ENCODE measurements around the gene RBM10.

RBM10 gene

DNA sequence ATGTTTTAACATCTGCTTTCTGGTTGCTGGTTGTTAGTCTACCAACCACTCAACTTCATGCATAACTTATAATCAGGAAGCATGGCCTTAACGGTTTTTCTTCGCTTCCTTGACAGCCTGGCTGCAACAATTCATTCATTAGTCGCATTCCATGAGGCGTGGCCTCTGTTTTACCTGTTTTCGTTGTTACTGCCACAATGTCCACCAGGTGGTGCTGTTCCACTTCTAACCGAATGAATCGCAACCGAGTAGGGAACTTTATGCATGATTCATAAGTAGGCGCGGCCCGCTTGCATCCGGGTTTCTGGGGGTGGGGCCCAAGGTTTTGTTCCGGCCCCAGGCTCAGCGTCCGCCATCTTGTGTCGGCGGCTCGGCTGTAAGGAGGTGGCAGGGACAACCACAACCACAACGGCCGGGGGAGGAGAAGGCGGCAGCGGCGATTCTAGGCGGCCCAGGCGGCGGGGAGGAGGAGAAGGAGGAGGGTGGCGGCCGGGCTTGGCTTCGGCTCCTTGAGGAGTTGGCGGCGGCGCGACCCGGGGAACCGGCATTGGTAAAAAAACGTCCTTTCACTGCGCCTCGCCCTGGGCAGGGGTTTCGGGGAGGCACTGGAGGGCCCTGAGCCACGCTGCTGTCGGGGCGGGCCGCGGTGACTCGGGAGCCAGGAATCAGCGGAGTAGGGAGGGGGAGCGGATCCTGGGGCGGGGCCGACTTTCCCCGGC, 48.6 kb downstream of the RBM10 start, which contains the start of gene UBA1:
Gene UBA1, plus strand, starts transcription at position 355 of the 719 bp plus-strand sequence. CDS start 4,974 bp downstream, outside the sequence.
- peak within 1 kb of the TSS; percentile 90 for H3K4me3 ChIP-seq (ENCODE audit: low read length)
- TF ChIP-seq ZNF274 (IDR thresholded peaks at IDR 0.05; ENCODE audit: low read depth, low read length) = no peak

- H3K4me3 ChIP-seq (ENCODE audit: low read length) = peak overlapping the region; percentile 90
- no peak for TF ChIP-seq ZNF274 (IDR thresholded peaks at IDR 0.05; ENCODE audit: low read depth, low read length)
Measured at GRCh38 chrX:47194194-47194787, 49.3 kb downstream of the RBM10 start.

DNA sequence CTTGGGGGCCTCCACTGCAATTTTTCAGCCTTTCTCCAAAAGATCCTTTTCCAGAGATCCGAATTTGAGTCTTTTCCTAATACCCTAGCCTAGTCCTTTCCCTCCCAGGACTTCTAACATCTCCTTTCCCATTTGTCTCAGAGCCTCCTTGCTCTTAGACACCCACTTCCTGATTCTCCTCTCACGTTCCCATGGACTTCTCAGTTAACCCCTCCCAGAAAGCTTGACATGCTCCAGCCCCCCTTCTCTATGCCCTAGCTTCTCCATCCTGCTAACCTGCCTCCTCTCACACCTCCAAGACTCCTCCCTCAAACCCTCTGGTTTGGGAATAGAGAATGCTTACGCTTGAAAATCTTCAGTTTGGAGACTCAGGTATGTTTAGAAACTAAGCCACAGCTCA, 51.1 kb downstream of the RBM10 start:
- H3K4me3 ChIP-seq (ENCODE audit: low read length) = no peak overlapping the region
- TF ChIP-seq ZNF274 (IDR thresholded peaks at IDR 0.05; ENCODE audit: low read depth, low read length) = no peak

DNA sequence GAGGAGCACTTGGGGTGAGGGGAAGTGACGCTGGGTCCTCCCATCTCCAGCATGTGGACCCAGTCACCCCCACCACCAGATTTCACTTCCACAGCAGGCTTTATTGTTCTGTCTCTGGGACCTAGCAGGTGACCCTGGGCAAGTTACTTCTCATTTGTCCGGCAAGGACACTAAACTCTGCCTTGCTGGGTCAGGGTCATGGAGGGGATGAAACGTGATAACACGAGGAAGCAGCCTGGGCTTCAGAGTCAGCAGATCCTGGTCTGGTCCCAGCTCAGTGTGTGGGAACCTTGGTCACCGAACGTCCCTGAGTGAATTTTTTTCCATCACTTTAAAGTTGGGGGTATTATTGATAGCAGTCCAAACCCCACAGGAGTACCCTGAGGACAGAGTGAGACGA, 52.5 kb downstream of the RBM10 start:
- no peak overlapping the region for H3K4me3 ChIP-seq (ENCODE audit: low read length)
- TF ChIP-seq ZNF274 (IDR thresholded peaks at IDR 0.05; ENCODE audit: low read depth, low read length) = no peak

GRCh38 chrX:47198026-47198686, 53.1 kb downstream of the RBM10 start:
- no peak for TF ChIP-seq ZNF274 (IDR thresholded peaks at IDR 0.05; ENCODE audit: low read depth, low read length)
- no peak overlapping the region for H3K4me3 ChIP-seq (ENCODE audit: low read length)

DNA sequence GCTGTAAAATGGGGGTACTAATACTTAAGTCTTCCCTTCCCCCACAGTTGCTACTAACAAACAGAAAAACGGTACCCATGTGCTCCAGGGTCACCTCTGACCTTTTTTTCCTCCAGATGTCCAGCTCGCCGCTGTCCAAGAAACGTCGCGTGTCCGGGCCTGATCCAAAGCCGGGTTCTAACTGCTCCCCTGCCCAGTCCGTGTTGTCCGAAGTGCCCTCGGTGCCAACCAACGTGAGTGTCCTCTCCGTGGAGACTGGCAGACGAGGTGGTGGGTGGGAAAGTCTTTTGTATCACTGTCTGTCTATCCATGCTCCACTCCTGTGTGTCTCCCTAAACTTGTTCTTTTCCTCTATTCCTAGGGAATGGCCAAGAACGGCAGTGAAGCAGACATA, 53.7 kb downstream of the RBM10 start:
- H3K4me3 ChIP-seq (ENCODE audit: low read length) = no peak overlapping the region
- TF ChIP-seq ZNF274 (IDR thresholded peaks at IDR 0.05; ENCODE audit: low read depth, low read length) = no peak

DNA sequence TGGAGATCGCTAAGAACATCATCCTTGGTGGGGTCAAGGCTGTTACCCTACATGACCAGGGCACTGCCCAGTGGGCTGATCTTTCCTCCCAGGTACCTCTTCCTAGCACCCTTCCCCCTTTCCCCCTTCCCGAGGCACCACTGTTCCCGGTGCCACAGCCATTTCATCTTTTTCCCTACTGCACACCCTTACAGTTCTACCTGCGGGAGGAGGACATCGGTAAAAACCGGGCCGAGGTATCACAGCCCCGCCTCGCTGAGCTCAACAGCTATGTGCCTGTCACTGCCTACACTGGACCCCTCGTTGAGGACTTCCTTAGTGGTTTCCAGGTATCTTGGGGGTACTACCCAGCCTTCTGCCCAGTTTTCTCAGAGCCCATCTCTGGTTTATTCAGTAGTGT, 54.3 kb downstream of the RBM10 start:
- H3K4me3 ChIP-seq (ENCODE audit: low read length) = no peak overlapping the region
- TF ChIP-seq ZNF274 (IDR thresholded peaks at IDR 0.05; ENCODE audit: low read depth, low read length) = no peak

- TF ChIP-seq ZNF274 (IDR thresholded peaks at IDR 0.05; ENCODE audit: low read depth, low read length) = no peak
- no peak overlapping the region for H3K4me3 ChIP-seq (ENCODE audit: low read length)
Measured at GRCh38 chrX:47200385-47201150, 55.5 kb downstream of the RBM10 start.

GRCh38 chrX:47201345-47201944, 56.4 kb downstream of the RBM10 start:
- no peak for TF ChIP-seq ZNF274 (IDR thresholded peaks at IDR 0.05; ENCODE audit: low read depth, low read length)
- H3K4me3 ChIP-seq (ENCODE audit: low read length) = no peak overlapping the region

DNA sequence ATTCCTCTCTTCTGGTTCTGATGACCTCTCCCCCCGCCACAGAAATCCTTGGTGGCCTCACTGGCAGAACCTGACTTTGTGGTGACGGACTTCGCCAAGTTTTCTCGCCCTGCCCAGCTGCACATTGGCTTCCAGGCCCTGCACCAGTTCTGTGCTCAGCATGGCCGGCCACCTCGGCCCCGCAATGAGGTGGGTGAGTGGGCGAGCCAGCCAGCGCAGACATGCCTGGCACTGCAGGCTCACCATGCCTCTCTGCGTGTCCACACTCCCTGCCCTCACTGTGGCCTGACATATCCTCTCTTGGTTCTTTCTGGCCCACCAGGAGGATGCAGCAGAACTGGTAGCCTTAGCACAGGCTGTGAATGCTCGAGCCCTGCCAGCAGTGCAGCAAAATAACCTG, 57.3 kb downstream of the RBM10 start:
- TF ChIP-seq ZNF274 (IDR thresholded peaks at IDR 0.05; ENCODE audit: low read depth, low read length) = no peak

DNA sequence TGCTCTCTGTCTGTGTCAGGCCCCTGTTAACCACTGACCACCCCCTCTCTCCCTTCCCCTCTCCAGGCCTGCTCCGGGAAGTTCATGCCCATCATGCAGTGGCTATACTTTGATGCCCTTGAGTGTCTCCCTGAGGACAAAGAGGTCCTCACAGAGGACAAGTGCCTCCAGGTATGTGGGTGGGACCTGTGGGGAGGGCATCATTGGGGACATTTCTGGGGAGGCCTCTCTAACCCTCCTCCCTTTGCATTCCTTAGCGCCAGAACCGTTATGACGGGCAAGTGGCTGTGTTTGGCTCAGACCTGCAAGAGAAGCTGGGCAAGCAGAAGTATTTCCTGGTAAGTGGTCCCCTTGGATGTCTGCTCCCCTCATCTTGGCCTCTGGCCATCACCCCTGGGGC, 57.9 kb downstream of the RBM10 start:
- TF ChIP-seq ZNF274 (IDR thresholded peaks at IDR 0.05; ENCODE audit: low read depth, low read length) = no peak
- H3K4me3 ChIP-seq (ENCODE audit: low read length) = no peak overlapping the region

More for the DNA sequence above, 57.3 kb downstream of the RBM10 start:
- no peak overlapping the region for H3K4me3 ChIP-seq (ENCODE audit: low read length)

DNA sequence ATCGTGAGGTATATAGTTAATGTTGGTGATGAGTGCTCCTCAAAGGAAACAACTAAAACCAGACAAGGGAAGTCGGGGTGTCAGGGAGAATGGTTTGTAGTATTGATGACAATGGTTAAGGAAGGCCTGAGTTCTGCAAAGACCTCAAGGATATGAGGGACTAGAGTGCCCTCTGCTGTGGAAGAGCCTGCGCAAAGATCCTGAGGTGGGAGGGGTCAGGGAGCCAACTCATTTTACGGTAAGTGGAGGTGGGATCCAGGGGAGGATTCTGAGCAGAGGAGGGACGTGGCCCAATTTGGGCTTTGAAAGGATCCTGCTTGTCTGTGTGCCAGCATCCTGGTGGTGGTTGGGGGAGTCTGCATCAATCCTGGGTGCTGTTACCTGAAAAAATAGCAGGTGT, 59.9 kb downstream of the RBM10 start:
- TF ChIP-seq ZNF274 (IDR thresholded peaks at IDR 0.05; ENCODE audit: low read depth, low read length) = no peak
- no peak overlapping the region for H3K4me3 ChIP-seq (ENCODE audit: low read length)

GRCh38 chrX:47206316-47206715, 61.3 kb downstream of the RBM10 start:
- H3K4me3 ChIP-seq (ENCODE audit: low read length) = no peak overlapping the region
- TF ChIP-seq ZNF274 (IDR thresholded peaks at IDR 0.05; ENCODE audit: low read depth, low read length) = no peak

DNA sequence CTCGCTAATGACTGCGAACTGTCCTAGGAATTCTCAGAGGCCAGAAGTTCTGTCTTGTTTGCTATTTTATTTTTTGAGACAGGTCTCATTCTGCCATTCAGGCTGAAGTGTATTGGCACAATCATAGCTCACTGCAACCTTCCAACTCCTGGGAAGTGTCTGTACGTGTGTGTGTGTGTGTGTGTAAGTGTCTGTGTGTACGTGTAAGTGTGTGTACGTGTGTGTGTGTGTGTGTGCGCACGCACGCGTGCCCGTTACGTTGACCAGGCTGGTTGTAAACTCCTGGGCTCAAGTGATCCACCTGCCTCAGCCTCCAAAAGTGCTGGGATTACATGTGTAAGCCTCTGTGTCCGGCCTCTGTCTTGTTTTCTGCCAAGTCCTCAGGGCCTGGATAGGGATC, 63.1 kb downstream of the RBM10 start:
- TF ChIP-seq ZNF274 (IDR thresholded peaks at IDR 0.05; ENCODE audit: low read depth, low read length) = no peak

More for the DNA sequence above, 63.1 kb downstream of the RBM10 start:
- no peak overlapping the region for H3K4me3 ChIP-seq (ENCODE audit: low read length)

All from GM08714 (cell line).